Measurements from ENCODE around the gene AREG.

AREG gene

DNA sequence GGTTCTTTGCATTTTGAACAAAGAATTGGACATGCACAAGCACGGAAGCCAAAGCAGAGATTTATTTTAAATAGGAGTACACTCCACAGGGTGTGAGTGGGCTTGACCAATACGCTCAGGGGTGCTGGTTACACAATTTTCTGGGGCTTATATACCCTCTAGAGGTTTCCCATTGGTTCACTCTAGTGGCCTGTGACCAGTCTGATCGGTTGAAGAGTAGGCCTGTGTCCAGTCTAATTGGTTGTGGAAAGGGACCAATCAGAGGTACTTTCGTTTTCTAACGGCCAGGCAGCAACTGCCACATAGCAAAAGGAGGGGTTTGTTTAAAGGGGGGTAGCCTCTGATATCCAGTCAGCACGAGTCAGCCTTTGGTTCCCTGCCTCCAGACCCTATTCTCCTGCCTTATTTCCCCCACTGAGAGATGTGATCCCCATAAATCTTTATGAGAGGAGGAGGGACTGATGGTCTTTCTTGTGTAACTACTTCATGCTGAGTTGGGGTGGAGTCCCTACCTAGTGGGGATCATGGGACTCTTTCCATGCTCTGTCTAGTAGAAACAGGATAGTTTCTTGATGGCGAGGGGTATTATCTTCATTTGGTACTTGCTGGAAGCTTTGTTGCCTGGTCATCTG lies 11.3 kb upstream of the AREG start:
- no peak for DNase-seq

DNA sequence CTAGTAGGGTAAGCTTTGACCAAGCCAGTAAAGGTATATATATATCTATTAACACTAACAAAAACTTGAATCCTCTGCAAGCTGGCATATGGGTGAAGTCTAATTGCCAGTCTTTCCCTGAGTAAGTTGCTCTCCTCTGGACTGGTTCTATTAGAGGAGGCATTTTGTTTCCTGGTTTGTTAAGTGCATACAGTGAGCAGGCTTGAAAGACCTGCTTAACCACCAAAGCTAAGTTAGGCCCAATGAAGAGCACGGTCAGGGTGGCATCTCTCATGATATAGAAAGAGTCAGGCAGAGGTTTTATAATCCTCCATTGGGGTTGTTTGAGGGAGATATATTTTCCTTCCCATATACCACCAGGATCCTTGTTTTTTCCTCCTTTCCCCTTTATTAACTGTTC lies 9.6 kb upstream of the AREG start:
- DNase-seq, result no peak

DNA sequence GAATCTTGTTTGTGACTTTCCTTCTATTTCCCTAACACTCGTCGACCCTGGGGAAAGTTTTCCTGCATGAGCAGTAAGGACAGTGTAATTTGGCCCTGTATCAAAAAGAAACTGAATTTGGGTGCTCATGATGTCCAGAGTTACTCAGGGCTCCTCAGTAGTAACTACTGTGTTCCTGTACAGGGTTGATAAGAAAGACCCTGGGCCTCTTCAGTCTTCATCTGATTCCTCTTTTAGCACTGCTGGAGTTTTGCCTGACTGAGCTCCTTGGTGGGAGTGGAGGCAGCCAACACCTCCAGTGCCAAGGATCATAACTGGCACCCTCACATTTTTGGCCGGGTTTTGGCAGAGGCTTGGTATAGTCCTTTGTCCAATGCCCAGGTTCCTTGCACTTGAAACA lies 7.1 kb upstream of the AREG start:
- no peak for DNase-seq

DNA sequence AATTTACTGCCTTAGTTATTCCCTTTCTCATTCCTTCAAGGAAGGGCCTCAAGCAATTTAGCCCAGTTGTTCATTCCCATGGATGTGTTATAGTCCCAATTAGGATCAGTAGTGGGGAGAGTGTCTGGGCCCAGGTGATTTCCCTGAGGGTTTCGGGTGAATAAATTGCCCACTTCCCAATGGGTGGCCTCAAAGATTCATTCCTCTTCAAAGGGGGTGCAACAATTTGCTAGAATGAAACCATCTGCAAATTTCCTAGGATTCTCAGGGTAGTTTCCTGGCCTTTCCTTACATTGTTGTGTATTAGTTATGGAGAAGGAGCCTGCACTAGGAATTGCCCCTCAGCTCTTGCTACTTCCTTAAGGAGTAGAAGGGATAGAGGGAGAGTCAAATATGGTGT lies 6.3 kb upstream of the AREG start:
- no peak for DNase-seq

DNA sequence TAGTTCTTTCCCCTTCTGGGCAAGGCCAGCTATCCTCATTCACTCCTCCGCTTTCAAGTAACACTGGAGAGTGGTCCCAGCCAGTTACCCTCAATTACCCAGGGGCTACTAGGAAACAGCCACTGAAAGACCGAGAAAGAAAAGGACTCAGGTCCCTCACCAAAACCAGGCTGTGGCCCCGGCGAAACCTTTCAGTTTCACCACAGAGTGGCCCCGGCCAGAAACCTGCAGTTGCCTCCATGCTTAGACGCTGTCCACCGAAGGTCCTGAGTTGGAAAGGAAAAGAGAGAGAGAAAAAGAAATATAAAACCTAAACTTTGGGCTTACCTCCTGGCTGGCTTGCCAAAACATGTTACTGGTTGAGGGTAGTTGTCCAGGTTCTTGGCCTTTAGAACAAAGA lies 5.0 kb upstream of the AREG start:
- DNase-seq, result no peak

DNA sequence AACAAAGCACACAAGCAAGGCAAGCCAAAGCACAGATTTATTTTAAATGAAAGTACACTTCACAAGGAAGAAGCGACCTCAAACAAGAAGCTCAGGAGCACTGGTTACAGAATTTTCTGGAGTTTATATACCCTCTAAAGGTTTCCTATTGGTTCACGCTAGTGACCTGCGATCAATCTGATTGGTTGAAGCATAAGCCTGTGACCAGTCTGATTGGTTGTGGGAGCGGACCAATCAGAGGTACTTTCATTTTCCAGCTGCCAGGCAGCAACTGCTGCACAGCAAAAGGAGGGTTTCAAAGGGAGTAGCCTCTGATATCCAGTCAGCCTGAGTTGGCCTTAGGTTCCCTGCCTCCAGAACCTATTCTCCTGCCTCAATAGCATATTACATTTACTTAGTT lies 4.6 kb upstream of the AREG start:
- no peak for DNase-seq

DNA sequence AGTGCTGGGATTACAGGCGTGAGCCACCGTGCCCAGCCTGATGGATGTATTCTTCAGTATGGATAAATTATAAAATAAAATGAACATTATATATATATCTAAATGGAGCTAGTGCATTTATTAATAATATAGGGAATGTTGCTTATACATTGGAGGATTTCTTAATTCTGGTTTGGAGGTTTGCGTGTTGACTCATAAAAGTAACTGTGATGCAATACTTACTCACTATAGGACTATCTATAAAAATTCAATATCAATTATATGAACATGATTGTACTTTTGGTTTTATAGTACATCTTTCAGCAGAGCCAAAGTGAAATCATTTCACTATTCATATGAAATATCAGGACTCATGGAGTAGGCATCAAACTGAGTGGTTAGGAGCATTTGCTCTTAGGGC lies 3.2 kb upstream of the AREG start:
- DNase-seq, result no peak

DNA sequence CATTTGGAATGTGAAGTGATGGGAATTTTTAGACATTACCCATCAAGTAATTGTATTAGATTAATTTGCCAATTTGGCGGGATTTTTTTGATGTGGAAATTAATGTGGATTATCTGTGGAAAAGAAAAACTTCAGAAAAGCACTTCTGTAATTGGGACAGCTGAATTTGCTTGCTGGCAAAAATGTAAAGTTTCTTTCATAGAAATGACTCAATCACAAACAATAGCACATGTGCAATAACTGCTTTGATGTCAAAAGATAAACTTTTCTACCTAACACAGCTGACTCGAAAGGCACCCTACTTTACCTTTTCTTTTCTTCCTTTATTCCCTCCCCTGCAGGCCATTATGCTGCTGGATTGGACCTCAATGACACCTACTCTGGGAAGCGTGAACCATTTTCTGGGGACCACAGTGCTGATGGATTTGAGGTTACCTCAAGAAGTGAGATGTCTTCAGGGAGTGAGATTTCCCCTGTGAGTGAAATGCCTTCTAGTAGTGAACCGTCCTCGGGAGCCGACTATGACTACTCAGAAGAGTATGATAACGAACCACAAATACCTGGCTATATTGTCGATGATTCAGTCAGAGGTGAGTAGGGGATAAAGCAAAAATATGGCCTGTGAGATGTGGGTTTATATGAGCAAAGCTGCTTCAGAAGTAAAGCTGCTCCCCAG lies 1.4 kb downstream of the AREG start:
- DNase-seq, result no peak

DNA sequence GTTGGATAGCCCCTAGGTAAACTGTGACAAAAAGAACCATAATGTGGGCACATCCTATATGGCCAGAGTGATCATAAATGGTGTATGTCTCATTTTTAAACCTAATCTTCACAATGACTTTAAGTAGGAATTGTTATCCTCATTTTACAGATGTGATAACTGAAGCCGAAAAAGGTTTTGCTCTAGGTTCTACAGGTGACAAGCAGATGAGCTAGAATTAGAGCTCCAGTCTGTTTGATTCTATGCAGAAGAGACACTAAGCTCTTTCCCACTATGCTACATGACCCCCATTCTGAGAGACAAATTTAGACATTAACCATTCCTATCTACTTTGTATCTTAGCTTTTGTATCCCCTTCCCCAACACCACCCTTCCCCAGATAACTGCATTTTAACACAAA lies 2.0 kb downstream of the AREG start:
- no peak for DNase-seq

DNA sequence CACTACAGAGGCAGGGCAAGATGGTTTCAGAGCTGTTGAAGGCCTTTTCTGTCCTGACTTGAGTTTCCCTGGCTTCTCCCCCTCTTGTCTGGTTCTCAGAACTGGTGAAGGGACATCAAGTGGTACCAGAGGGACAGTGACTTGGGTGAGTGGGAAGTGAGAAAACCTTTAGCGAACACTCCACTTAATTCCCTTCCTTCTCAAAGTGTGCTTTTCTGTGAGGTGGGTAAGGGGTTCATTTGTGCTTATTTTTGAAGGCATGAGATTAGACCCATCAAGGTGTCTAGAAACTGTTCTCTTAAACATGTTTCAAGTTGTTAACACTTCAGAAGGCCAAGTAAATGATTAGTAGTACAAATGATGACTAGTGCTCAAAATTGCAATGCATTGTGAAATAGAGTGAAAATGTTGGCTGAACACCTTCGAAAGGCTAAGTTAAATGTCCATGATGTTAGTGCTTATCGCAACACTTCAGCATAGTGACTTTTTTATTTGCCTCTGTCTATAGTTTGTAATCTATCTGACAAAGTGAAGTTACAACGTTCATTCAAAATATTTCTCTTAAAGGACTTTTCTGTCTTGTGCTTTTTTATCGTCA lies 2.8 kb downstream of the AREG start:
- DNase-seq, result no peak

DNA sequence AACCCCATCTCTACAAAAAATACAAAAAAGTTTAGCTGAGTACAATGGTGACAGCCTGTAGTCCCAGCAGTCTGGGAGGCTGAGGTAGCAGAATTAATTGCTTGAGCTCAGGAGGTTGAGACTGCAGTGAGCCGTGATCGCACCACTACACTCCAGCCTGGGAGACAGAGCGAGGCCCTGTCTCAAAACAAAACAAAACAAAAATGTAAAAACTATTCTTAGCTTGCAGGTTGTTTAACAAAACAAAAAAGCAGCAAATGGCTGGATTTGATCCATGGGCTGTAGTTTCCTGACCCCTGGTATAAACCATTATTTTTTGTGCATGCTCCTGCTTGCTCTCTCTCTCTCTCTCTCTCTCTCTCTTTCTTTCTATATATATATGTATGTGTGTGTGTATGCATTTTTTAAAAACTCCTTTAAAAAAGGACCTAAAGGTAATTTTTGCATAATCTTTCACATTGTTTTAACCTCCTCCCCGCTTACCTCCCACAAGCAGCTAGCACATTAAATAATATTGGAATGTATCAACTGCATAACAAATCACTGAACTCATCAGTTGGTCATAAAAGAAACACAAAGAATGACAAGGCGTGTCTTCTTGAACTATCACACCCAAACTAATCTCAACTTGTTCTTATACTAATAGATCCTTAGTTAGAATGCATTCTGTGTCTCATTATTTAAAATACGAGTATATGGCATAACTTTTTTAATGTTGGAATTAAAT lies 4.8 kb downstream of the AREG start:
- DNase-seq, result no peak

DNA sequence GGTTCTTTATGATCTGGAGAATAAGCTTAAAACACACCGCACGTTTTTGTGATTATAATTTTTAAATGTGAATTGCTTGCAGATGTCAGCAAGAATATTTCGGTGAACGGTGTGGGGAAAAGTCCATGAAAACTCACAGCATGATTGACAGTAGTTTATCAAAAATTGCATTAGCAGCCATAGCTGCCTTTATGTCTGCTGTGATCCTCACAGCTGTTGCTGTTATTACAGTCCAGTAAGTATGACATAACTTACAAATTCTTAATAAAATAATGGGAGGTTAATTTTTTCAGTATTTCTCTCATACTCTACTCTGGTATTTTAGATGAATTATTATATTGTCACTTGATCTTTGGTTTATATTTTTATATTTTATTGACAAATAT lies 5.4 kb downstream of the AREG start:
- DNase-seq, result no peak

DNA sequence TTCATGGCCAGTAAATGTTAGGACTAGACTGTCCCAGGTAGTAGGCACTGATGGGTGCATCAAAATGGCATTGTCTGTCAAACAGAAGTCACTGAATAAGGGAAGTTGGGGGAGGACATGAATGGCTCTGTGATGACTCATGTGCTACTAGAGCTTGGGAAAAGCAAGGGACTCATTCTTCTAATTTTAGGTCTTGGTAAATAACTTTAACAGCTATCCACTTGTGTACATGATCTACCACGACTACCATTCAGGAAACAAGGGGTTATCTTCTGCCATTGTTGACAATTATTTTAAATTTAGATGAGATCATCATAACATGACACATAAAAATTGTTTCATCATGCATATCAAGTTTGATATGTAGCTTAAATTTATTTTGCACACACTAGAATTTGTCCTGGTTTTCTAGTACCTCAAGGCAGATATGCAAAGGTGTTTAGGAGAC lies 6.3 kb downstream of the AREG start:
- no peak for DNase-seq

DNA sequence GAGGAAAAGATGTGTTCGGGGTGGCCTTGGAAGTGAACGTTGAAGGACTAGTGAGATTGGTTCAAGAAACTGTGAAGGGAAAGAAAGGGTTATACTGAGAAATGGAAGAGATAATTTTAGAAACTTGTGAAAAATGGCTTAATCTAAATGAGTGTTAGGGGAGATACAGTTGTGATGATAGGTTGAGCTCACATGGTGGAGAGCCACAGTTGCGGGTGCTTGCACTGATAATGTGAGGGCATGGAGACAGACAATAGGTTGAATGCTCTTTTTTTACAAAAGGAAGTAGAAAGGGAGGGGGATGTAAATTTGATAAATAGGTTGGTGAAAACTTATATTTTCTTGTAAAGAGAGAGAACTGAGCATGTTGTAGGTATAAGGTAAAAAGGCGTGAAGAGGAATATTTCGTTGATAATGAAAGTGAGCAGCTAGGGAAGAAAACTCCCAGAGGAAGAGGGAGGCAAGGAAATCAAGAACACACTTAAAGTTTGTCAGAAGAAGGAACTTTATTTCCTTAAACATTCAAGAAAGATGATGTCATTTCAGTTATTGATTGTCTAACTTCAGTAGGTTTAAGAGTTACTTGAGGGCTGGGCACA lies 8.2 kb downstream of the AREG start:
- DNase-seq, result no peak

DNA sequence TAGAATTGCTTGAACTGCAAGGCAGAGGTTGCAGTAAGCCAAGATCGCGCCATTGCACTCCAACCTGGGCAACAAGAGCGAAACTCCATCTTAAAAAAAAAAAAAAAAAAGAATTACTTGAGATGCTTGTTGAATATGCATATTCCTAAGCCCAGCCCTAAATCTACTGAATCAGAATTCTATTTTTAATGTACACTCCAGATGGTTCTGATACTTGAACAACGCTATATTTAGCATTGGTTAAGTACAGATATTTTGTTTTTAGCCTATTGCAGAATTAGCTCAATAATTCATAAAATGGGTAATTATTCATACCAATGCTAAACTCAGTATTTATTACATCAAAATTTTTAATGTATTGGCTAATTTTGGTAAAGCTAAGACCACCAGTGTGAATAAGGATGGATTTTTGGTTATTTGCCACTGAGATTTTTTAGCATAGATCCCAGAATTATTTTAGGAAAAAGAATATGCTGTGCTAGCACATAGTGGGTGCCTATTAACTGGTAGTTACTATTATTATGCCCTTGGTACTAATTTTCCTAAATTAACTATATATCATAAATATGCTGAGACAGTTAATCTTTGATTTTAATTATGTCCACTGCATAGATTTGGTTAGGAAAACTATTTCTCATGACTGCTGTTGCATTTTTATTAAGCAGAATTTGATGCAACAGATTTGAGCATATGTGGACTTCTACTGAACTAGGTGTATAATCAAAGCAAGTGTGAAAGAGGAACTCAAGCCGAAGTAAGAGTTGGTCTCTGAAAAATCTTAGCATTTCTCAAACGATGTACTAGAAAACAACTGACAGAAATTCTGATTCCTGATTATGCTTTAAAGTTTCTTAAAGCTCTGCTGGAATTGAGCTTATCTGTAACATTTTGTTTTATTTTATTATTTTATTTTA lies 9.2 kb downstream of the AREG start:
- DNase-seq, result no peak

DNA sequence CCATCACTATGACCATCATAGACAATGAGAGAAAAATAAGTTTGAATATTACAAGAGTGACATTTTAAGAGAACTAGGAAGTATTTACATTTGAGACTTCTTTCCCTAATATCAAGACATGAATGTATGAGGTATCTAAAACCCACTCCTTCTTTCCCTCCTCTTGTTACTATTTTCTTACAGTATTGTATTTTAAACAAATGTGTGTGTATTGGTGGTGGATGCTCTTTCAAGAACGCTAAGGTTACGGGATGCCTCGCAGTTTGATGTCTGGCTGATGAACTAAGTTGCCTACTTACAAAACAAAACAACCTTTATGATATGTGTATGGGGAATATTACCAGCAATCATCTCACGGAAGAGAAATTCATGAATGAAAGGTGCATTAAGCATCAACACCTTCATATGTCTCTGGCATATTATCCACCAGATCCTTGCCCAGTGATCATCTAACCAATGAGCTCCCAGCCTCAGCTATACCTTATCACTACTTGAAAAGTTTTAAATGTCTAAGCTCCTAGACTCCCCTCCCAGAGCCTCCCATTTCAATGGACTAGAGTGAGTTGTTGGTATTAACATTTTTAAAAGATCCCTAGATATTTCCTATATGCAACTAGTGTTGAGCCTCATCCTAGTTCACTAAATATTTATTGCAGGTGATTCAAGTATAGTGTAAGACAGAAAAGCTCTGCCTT lies 10.6 kb downstream of the AREG start:
- DNase-seq, result no peak

DNA sequence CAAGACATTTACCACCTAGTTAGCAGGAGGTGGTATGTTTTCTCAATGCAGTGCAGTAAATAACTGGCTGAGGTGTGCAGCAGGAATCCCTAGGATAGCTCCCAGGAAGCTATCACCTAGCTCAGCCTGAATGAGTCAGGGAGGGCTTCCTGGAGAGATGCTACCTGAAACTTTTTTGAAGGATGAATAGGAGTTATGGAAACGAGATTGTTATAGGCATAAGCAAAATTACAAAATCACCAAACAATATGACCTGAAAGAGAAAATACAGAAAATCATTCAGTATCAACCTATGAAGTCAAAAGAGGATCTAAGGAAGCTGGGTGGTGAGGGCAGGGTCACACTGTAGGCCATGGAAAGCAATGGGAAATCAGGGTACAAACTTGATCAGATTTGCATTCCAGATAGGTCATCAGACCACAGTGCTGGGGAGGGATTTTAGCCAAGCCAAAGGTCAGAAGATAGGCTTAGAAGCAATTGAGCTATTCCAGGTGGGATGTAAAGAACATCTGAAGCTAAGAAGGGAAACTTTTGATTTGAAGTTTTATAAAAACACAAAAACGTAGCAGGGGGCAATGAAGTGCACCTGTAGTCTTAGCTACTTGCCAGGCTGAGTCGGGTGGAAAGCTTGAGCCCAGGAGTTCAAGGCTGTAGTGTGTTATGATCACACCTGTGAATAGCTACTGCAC lies 11.3 kb downstream of the AREG start:
- DNase-seq, result no peak

DNA sequence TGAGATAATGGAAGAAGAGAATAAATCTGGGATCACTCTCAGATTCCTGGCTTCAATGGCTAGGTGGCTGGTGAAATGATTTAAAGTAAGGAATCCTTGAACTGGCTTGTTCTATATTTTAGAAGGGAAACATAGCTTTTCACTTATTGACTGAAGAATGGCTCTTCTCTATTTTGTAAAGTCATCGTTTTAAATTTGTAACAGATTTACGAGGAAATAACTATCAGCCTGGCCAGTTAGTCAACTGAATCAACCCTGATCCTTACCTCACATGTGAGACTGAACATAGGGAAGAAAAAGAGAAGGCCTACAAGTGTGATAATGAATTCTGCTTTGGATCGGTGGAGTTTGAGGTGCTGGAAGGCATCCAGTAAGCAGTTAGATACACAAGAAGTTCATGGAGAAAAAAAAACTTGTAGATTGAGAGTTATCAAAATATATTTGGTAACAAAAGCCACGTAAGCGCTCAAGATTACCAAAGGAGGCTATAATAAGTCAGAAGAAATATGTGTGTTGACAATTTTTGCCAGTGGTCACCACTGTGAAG lies 12.0 kb downstream of the AREG start:
- DNase-seq, result no peak

DNA sequence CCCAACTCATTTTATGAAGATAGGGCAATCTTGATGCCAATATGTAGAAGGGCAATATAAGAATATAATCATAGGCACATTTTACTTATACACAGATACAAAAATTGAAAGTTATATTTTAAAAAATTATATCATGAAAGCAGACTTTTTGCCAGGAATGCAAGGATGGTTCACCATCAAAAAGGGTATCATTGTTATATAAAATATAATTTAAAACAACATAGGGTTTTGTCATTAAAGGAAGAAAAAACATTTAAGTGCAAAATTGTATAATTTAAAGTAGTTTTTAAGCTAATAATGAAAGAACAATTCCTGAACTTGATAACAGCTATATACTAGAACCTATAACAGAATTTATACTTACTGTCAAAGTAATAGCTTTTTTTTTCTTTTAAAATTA lies 15.9 kb downstream of the AREG start:
- DNase-seq, result no peak

DNA sequence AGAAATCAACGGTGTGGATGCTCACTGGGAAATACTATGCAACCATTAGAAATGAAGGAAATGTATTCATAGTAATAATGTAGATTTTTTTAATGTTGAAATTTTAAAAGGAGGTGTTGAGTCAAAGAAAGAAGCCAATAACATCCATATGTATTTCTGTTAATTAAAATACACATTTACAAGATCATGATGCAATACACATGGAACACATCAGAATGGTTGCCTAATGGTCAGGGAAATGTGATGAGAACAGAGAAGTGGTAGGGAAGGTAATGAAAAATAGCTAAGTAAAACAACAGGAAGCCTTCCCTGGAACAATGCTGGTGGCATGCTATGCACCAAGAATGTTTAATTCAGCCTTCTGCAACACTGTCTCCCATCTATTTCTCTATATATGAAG lies 18.2 kb downstream of the AREG start:
- DNase-seq, result no peak

DNA sequence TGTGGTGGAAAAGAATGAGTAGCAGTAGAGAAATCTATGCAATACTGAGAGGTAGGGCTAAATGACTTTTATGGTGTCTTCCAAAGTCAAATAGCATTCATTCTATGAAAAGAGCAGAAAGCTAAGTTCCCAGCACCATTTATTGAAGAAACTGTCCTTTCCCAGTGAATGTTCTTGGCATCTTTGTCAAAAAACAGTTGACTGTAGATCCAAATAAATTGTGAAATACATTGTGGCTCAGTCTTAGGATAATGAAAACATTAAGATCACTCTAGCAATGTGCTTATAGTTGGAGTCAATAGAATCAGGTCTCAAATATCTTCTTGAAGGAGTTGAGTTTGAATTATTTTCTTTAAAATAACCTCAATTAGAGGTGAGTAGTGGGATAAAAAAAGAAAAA lies 19.4 kb downstream of the AREG start:
- no peak for DNase-seq

Measured in NCI-H1105 (cell line).